ENCODE results near the gene NRXN3.

- TF ChIP-seq CTCF (conservative IDR thresholded peaks at IDR 0.05; ENCODE audit: low read length) = no peak
- TF ChIP-seq EZH2phosphoT487 (IDR thresholded peaks at IDR 0.05; ENCODE audit: borderline replicate concordance, low read depth, low read length) = no peak
Observed at GRCh38 chr14:78486081-78486480, 315.9 kb downstream of the NRXN3 start.
